ENCODE measurements around the gene CCL20.

Gene CCL20

DNA sequence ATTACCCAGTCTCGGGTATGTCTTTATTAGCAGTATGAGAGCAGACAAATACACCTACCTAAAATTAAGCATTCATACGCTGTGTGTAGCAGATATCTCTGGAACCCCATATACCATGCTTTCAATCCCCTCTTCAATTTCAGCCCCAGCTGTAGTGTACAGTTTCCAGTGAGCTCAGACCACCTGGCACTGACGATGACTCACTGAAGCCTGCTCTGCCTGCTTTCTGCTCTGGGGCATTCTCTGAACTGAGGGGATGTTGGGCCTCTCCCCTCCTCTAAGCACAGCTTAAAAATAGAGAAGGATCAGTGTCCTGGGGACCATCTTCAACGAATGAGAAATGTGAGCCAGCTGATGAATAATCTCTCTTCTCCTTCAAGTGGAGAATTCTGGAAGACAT, 8.7 kb upstream of the CCL20 start:
- DNase-seq, result no peak

DNA sequence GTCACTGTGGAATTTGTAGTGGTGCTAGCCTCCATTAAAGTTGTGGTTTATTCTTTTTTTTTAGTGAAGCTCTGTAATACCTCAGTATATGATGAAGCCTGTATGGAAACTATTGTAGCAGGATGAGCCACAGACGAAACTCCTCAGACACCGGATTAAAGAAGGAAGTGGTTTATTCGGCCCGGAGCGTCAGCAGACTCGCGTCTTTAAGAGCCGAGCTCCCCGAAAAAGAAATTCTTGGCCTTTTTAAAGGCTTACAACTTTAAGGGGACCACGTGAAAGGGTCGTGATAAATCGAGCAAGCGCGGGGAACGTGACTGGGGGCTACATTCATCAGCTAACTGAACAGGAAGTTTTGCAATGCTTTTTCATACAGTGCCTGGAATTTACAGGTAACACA, 8.1 kb upstream of the CCL20 start:
- DNase-seq, result peak; percentile 48

DNA sequence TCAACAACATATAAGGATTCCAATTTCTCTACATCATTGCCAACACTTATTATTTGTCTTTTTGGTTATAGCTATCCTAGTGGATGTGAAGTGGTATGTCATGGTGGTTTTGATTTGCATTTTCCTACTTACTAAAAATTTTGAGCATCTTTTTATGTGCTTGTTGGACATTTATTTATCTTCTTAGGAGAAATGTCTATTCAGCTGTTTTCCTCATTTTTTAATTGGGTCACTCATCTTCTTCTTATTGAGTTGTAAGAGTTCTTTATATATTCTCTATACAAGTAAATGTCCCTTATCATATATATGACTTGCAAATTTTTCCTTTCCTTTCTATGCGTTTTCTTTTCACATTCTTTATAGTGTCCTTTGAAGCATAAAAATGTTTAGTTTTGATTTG, 4.7 kb upstream of the CCL20 start:
- no peak for DNase-seq

DNA sequence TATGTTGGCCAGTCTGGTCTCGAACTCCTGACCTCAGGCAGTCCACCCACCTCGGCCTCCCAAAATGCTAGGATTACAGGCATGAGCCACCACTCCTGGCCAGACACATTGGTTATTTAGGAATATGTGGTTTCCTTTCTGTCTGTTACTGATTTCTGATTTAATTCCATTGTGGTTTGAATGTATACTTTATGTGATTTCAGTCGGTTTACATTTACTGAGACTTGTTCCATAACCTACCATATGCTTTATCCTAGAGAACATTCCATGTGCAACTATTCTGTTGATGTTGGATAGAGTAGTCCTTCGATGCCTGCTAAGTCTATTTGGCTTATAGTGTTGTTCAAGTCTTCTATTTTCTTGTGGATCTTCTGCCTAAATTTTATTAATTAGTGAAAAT, 1.6 kb upstream of the CCL20 start:
- DNase-seq, result no peak

DNA sequence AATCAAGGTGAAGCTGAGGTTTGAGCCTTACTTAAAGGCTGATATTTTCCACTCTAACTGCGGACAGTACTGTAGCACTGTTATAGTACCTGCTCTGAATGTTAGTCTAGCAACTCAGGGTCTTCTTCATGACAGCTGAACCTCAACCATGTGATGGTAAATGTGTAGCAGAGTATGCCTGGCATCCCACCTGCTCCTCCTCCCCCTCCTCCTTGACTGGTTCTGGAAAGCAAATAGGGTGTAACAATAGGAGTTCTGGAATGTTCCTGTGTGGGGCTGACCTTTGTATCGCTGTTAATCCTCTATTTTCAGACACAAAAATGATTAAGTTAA, 447 bp upstream of the CCL20 start:
- DNase-seq, result no peak

DNA sequence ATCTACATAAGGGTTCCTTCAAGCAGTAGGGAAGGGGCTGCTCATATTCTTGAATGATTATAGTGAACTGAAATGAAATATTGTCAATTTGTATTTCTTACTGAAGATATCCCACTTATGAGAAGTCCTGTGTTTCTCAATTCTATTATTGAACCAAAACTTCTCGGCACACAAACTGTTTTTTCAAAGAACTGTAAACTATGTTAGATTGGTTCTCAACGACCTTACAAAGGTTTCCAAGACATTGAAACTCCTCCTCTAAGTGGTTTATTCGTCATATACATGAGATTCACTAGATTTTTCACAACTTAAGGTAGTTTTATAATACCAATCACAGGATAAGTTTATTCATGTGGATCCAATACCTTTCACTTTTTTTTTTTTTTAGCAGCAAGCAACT, 1.4 kb downstream of the CCL20 start:
- no peak for DNase-seq

DNA sequence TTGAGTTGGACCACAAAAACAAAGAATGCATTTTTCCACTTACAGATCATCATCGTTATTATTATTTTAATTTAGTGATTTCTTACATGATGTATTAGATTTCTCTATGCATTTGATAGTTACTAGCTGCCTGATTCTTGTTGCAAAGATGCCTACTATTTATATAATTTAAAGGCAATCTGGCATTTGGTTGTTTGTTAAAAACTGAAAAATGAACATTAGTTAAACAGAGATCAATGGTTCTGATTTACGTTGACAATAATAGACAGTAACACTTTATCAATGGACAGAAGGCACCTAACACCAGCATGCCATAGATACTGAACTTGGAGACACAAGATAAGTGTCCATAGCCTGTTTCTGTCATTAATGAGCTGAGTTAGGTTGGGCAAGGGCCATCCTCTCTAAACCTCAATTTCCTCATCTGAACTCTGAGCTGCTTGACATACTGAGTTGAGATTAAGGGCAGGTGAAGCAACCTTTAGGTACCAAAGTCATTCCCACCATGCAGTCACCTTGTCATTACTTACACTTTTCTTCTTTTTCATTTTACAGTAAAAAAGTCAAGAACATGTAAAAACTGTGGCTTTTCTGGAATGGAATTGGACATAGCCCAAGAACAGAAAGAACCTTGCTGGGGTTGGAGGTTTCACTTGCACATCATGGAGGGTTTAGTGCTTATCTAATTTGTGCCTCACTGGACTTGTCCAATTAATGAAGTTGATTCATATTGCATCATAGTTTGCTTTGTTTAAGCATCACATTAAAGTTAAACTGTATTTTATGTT, 3.1 kb downstream of the CCL20 start:
- DNase-seq, result no peak

DNA sequence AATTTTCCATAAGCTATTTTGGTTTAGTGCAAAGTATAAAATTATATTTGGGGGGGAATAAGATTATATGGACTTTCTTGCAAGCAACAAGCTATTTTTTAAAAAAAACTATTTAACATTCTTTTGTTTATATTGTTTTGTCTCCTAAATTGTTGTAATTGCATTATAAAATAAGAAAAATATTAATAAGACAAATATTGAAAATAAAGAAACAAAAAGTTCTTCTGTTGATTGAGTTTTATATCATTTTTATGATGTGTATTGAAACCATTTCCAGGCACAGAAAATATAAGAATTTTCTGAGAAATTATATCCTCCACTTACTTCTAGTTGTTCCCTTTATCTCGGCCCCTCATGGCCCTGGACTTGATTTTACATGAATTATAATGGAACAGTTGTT, 3.7 kb downstream of the CCL20 start:
- DNase-seq, result no peak

DNA sequence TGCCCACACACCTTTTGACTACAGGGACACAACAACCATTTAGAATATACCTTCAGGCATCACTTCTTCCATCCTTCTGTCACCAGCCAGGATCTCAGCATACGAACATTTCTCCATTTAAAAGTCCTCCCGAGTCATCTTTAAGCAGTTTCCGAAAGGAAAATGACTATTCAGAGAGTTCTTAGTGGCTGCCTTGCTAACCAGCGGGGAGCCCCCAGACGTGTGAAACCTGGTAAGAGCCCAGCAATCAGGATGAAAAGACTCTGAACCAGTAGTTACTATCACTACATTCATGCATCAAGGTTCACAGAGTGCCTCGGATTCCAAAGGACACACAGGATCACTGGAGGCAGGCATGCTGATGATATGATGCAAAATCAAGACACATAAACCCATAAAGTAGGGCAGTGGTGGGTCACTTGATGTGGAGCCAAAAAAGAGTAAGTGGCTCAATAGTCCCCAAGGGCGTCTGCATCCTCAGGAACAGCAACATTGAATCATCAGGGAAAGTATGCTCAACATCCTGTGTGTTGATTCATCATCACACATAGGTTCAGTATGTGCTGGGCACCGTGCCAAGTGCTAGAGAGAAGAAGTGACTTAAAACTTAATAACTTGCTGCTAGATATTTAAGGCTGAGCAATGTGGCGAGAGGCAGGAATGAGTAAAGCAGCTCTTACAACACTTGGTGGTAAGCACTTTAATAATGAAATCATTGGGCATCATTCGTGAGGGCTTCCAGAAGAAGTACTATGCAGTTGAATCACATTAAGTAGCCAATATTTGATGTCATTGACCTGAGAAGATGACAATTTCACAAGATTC, 4.4 kb downstream of the CCL20 start:
- peak; percentile 94 for DNase-seq

DNA sequence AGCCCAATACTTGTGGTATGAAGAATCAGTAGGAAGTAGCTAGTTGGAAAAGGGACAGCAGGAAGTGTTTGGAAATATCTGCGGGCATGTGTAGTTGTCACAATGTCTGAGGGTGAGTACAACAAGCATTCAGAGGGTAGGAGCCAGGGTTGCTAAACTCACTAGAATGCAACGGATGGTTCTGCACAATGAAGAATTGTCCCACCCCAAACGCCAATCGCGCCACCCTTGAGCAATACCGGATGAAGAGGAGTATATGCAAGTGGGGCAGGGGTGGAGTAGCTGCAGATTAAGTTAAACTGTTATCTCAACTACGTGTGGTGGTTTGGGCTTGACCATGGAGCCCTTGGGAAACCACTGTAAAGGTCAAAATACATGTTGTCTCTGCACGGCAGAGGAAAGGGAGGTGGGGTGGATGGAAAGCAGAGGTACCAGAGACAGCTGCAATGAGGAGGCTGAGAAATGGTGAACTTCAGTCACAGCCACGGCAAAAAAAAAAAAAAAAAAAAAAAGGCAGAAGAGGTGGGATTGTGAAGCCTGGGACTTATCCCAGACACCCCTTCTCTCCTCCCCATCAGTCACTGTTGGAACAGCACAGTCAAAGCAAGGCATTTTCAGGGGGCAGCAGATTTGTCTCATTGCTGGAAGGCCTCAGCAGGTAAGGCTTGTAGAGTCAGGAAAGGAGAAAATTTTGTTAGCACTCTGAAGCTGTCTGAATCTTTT, 5.2 kb downstream of the CCL20 start:
- peak; percentile 13 for DNase-seq

DNA sequence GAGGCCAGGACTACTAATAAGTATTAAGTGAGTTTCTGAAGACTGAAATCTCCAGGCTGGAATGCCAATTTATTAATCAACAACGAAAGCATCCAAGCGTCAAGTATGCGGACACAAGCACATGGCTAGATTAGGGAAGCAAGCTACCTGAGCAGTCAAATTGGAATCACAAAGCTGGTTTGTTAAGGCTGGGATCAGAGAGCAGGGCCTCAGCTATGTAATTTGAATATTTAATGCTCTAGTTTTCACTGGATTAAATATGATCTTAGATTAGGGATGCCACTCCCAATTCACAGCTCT, 5.7 kb downstream of the CCL20 start:
- DNase-seq, result no peak

DNA sequence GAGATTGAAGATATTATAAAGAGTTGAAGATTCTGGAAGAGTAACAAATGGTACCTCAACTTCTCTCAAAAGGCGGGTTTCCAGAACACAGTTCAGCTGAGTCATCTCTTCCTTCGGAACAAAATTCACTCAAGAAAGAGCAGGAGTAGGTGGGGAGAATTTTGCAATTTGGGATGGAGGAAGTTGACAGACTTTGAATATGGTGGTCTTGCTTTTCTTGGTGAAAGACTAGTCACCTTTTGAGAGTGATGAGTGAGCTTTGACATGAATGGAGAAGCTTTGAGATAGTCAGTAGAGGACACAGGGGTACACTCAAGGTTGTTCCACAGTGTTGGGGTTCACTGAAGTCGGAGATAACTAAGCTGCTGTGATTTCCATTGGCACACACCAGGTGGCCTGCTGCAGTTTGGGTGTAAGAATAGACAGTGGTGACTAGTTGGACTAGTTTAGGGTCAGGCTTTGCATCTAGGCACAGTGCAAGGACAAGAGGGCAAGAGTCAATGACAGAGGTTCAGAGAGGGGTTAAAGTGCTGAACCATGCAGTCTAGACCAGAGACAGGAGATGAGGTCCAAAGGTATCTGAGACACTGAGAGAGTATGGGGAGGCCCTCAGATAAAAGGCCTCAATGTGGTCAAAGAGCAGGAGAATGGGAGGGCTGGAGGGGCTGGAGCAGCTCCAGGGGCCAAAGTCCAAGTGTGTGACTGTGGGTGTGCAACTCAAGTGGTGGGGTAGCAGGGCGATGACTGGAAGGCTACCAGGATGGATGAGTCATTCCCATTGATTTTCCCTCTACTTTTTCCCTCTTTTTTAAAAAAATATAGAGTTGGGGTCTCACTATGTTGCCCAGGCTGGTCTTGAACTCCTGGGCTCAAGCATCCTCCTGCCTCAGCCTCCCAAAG, 7.7 kb downstream of the CCL20 start:
- DNase-seq, result no peak

DNA sequence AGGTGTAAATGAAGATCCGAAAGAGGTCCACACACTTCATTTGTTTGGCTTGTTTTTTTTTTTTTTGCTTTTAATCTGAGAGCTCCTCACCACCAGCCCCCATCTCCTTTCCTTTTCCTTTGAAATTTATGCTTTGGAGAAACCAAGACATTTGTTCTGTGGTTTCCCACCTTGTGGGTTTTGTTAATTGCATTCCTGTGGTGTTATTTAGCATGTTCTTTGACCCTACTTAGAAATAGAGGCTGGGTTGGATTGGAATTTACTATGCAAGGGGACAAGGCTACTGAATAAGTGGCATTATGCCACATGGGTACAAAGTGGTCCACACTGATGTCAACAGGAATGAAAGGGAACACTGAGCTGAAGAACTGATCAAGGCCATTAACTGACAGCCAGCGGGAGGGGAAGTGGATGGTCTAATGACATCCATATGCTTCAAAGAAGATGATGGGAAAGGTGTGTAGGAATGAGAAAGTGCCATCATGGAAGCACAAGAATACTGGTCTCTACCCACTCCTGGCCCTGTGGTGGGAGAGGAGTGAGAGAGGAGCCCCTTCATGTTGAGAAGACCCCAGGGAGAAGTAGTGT, 8.9 kb downstream of the CCL20 start:
- no peak for DNase-seq

DNA sequence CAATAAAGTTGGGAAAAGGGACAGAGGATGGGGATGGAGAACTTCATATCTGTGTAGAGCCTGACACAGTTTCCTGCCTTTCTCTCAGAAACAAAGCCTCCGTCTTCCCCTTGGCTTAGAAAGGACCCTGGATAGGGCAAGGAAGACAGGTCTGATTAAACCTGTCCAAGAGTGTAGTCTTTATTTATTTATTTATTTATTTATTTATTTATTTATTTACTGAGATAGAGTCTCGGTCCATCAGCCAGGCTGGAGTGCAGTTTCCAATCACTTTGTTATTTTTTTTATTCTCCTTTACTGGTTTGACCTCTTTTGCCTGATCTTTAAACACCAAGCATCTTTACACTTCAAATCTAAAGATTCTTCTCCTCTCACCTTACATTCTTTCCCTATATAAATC, 10.3 kb downstream of the CCL20 start:
- DNase-seq, result no peak

DNA sequence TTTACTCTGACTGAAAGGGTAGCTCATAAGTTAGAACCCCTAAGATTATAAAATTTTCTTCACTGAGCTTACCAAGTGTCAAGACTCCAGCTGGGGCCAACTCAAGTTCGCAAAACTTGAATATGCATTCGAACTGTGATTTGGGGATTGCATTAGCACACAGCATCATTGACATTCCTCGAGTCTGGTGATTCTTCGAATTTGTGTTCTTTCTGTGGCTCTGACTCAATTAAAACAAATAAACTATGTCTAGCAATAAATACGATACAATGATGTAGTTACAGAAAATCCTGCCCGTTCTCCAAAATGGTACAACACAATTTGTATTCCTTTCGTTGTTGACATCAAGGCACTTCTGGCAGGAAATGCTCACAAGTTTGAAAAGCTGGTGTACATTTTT, 11.1 kb downstream of the CCL20 start:
- no peak for DNase-seq

DNA sequence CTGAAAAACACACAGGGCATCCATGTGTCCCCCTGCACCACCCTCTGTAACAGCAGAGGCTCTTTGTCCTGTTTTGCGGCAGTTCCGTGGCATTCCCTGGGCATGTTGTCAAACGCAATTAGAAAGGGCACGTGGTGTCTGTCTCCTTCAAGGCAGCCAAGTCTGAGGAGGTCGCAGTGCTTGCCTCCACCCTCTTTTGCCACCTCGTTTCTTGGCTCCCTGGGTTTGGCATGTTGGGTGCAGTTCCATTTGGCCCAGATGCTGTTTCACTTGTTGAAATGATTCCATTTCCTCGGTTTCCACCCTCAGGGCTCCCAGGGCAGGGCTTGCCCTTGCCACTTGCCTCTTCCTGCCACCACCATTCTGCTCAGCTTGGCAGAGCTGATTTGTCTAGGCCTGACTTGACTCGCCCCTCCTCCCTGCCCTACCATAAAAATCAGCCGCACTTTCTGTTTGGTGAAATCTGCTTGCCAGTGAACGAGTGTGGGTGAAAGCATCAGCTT, 12.4 kb downstream of the CCL20 start:
- no peak for DNase-seq

DNA sequence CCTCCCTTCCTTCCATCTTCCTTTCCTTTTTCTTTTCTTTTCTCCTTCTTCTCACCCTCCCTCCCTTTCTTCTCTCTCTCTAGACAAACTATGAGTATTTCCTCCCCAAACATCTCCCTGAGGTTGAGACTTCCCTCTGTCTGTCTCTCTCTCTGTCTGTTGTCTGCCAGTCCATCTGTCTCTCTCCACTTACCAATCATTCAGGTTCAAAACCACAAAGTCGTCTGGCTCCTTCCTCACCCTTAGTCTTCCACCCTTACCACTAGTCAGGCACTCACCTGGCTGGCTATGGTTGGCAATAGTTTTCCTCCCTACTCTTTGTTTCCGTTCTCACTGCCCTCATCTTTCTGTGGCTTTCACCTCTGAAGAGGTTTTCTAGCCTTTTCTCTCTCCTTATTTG, 12.9 kb downstream of the CCL20 start:
- no peak for DNase-seq

DNA sequence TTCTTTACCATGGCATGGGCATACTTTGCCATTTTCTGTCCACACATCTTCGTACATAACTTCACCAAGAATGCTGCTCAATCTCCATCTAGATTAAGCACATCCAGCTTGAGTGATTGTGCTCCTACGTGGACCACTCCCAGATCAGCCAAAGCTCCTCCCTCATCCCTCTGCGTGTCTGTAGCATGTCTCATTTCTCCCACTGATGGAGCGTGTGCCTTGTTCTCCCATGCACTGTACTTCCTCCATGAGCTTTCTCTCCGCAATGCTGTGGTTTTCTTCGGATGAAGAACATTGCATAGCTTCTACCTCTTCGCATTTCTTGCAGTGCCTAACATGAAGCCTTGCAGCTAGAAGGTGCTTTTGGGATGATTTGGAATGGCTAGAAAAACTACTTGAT, 13.5 kb downstream of the CCL20 start:
- DNase-seq, result no peak

DNA sequence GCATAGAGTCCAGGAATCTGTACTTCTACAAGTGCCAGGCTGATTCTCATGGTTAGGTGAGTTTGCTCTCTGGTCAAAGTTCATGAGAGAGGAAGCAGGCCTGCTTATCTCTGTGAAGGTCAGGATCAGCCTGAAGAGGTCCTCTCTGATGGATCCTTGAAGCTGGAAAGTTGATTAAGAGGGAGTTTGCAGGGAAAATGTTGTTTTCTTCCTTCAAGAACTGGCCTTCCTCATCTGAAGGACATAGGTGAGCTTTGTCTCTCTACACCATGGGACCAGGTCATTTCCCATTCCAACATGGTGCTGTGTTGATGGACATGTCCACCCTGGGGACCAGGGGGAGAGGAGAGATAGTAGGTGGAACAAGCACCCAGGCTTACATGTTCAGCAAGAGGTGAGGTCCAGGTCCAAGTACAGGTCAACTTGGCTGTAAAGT, 14.9 kb downstream of the CCL20 start:
- DNase-seq, result no peak

DNA sequence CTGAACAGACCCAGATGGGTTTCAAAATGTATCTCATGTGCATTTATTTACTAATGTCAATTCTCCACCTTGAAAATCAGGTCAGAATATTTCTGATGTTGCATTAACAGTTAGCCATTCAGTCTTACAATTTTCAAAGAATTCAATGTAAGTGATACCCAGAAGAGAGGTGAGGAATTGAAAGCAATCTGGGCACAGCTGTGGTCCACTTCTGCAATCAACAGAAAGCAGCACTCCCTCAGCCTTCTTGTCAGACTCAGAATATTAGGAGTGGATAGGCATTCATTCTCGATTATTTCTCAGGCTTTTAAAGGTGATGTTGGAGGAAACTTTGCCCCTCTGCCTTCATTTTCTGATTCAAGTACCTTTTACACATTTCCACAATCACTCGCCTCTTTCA, 15.7 kb downstream of the CCL20 start:
- DNase-seq, result no peak

DNA sequence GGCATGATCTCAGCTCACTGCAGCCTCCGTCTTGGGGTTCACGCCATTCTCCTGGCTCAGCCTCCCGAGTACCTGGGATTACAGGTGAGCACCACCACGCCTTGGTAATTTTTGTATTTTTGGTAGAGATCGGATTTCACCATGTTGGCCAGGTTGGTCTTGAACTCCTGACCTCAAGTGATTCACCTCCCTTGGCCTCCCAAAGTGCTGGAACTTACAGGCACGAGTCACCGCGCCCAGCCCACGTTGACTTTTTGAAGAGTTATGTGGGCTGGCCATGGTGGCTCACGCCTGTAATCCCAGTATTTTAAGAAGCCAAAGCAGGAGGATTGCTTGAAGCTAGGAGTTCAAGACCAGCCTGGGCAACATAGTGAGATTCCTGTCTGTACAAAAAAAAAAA, 20.8 kb downstream of the CCL20 start:
- DNase-seq, result no peak

DNA sequence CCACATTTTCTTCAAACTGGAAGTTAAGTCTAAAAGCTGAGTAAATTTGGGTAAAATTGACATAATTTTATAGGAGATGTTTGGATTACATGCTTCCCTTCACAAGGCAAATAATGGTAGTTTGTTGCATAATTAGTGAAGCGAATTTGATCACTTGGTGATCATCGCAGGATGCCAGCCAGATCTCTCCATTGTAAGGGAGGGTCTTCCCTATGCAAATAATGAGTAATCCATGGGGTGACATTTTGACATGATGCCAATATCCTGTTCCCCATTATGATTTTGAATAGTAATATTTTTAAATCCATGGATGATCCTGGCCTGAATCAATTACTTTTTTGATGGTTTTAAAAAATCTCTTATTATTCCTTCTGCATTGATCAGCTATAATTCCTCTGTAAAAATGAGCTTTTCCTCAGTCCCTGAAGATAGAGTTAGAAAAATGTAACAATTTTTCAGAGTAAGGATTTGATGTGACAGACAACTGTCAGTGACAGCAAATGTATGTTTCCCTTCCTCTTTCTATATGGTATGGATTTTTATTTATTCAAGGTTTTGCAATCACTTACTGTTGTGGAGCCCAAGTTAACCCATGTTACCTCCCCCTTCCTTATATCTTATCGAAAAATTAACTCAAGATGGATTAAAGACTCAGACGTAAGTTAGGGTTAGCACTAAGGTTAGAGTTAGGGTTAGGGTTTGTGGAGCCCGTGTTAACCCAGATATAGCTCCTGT, 21.4 kb downstream of the CCL20 start:
- no peak for DNase-seq
